B cell (primary cell): ENCODE data around the gene FOSB.

Experiments used
- CTCF ChIP-seq: fragments of 200-600 bp; IDR thresholded peaks from one replicate; pipeline ENCODE4 v1.8.0; 2022; ENCODE audit warnings: antibody characterized with exemption, mild to moderate bottlenecking
- EZH2 ChIP-seq: IDR thresholded peaks from 2 replicates; pipeline ENCODE4 v1.6.1; 2012; ENCODE audit warnings: borderline replicate concordance, low read depth, mild to moderate bottlenecking, moderate library complexity, low read length; ENCODE audit not compliant: insufficient read depth, poor library complexity, severe bottlenecking

- TF ChIP-seq CTCF (no peak), EZH2 (no peak)
Observed at GRCh38 chr19:45515081-45515624, 47.4 kb downstream of the FOSB start.
